Measurements from ENCODE around the gene DENR.

- no peak for TF ChIP-seq CTCF (IDR thresholded peaks at IDR 0.05)
- TF ChIP-seq EP300 (IDR thresholded peaks at IDR 0.05): no peak
These were observed 37.0 kb downstream of the DENR start for GRCh38 chr12:122789637-122790036.

Measured in ovary (tissue), 3 donors.